H9 (cell line): ENCODE measurements around the gene ELFN1. TPM values are rescaled to one million over a fixed set of nuclear protein-coding genes. Genes with fewer than 3 reads are reported as not detected.
A peak's percentile ranks its signal among the peaks of the same experiment; 100 is the strongest.

Source experiments
- DNase-seq: peaks from one replicate; pipeline ENCODE4 v3.0.0-alpha.2; 2017
- H2AFZ ChIP-seq: one replicate; pipeline ENCODE4 v1.6.1; 2013; ENCODE audit warnings: mild to moderate bottlenecking, low read length, control low read depth, moderate library complexity
- H2AK5ac ChIP-seq: 2 replicates; pipeline ENCODE4 v1.6.1; 2013; ENCODE audit warnings: low read length, control low read depth, mixed read lengths; ENCODE audit not compliant: insufficient read length
- H2BK120ac ChIP-seq: one replicate; pipeline ENCODE4 v1.6.1; 2013; ENCODE audit warnings: low read depth, mild to moderate bottlenecking, low read length, control low read depth, inconsistent platforms; ENCODE audit not compliant: poor library complexity, severe bottlenecking
- H2BK12ac ChIP-seq: 2 replicates; pipeline ENCODE4 v1.6.1; 2013; ENCODE audit warnings: low read length, control low read depth, mixed read lengths, low read depth; ENCODE audit not compliant: insufficient read length
- H2BK15ac ChIP-seq: 2 replicates; pipeline ENCODE4 v1.6.1; 2013; ENCODE audit warnings: low read depth, low read length, control low read depth
- H2BK20ac ChIP-seq: one replicate; pipeline ENCODE4 v1.6.1; 2013; ENCODE audit warnings: low read depth, mild to moderate bottlenecking, low read length, control low read depth, inconsistent platforms; ENCODE audit not compliant: poor library complexity, severe bottlenecking
- H2BK5ac ChIP-seq: 2 replicates; pipeline ENCODE4 v1.6.1; 2013; ENCODE audit warnings: low read length, control low read depth, mixed read lengths; ENCODE audit not compliant: insufficient read length
- H3K14ac ChIP-seq: 2 replicates; pipeline ENCODE4 v1.6.1; 2013; ENCODE audit warnings: low read length, control low read depth; ENCODE audit not compliant: insufficient read depth
- H3K18ac ChIP-seq: 2 replicates; pipeline ENCODE4 v1.6.1; 2013; ENCODE audit warnings: low read depth, mild to moderate bottlenecking, mixed read lengths, low read length, control low read depth; ENCODE audit not compliant: insufficient read length
- H3K23ac ChIP-seq: 2 replicates; pipeline ENCODE4 v1.6.1; 2013; ENCODE audit warnings: low read length, control low read depth, mixed read lengths, low read depth; ENCODE audit not compliant: insufficient read length
- H3K23me2 ChIP-seq: 2 replicates; pipeline ENCODE4 v1.6.1; 2013; ENCODE audit warnings: low read depth, mild to moderate bottlenecking, mixed read lengths, low read length, control low read depth; ENCODE audit not compliant: insufficient read length, poor library complexity, severe bottlenecking
- H3K27ac ChIP-seq: 2 replicates; pipeline ENCODE4 v1.5.1; 2013; ENCODE audit warnings: low read length, control low read depth, mixed read lengths, low read depth; ENCODE audit not compliant: insufficient read length
- H3K27me3 ChIP-seq: 2 replicates; pipeline ENCODE4 v1.6.1; 2013; ENCODE audit warnings: low read length, control low read depth, inconsistent platforms; ENCODE audit not compliant: insufficient read depth
- H3K4ac ChIP-seq: 2 replicates; pipeline ENCODE4 v1.6.1; 2013; ENCODE audit warnings: low read depth, mild to moderate bottlenecking, control low read depth, inconsistent platforms, low read length, moderate library complexity
- H3K4me1 ChIP-seq: 2 replicates; pipeline ENCODE4 v1.6.1; 2013; ENCODE audit warnings: low read length, control low read depth, inconsistent platforms; ENCODE audit not compliant: insufficient read depth
- H3K4me2 ChIP-seq: 2 replicates; pipeline ENCODE4 v1.6.1; 2013; ENCODE audit warnings: low read length, control low read depth, mixed read lengths; ENCODE audit not compliant: insufficient read length, insufficient read depth
- H3K56ac ChIP-seq: 2 replicates; pipeline ENCODE4 v1.6.1; 2013; ENCODE audit warnings: low read depth, mild to moderate bottlenecking, mixed read lengths, low read length, control low read depth; ENCODE audit not compliant: insufficient read length
- H3K79me1 ChIP-seq: 2 replicates; pipeline ENCODE4 v1.6.1; 2013; ENCODE audit warnings: low read depth, mild to moderate bottlenecking, moderate library complexity, low read length, control low read depth, inconsistent platforms; ENCODE audit not compliant: insufficient read depth, poor library complexity, severe bottlenecking
- H3K79me2 ChIP-seq: 2 replicates; pipeline ENCODE4 v1.6.1; 2013; ENCODE audit warnings: low read length, control low read depth, inconsistent platforms; ENCODE audit not compliant: insufficient read depth
- H3K9ac ChIP-seq: 2 replicates; pipeline ENCODE4 v1.6.1; 2013; ENCODE audit warnings: low read length, control low read depth, mixed read lengths; ENCODE audit not compliant: insufficient read length; ENCODE audit errors: extremely low read depth
- H3K9me3 ChIP-seq: one replicate; pipeline ENCODE4 v1.6.1; 2013; ENCODE audit warnings: low read depth, low read length, inconsistent platforms; ENCODE audit not compliant: control insufficient read depth
- H3T11ph ChIP-seq: one replicate; pipeline ENCODE4 v1.6.1; 2013; ENCODE audit warnings: mild to moderate bottlenecking, low read length, control low read depth, inconsistent platforms
- H4K20me1 ChIP-seq: one replicate; pipeline ENCODE4 v1.6.1; 2013; ENCODE audit not compliant: control insufficient read depth, insufficient read length, insufficient read depth
- H4K5ac ChIP-seq: 2 replicates; pipeline ENCODE4 v1.6.1; 2013; ENCODE audit warnings: low read depth, mild to moderate bottlenecking, mixed read lengths, low read length, control low read depth; ENCODE audit not compliant: insufficient read length
- H4K8ac ChIP-seq: replicated peaks from 2 replicates; pipeline ENCODE4 v1.6.1; 2013; ENCODE audit warnings: low read length, control low read depth, mixed read lengths, low read depth; ENCODE audit not compliant: insufficient read length
- H4K91ac ChIP-seq: 2 replicates; pipeline ENCODE4 v1.6.1; 2013; ENCODE audit warnings: low read depth, mild to moderate bottlenecking, moderate library complexity, mixed read lengths, low read length, control low read depth; ENCODE audit not compliant: insufficient read length
- H3K27ac Mint-ChIP-seq, 3 experiments: 2 replicates in 2 of 3; 3 replicates in 1 of 3; pipeline ENCODE4 v1.8.0; 2020 to 2021; ENCODE audit warnings: mixed read lengths in 3 of 3, mild to moderate bottlenecking in 1 of 3, moderate library complexity in 1 of 3
- H3K27me3 Mint-ChIP-seq: 2 replicates; pipeline ENCODE4 v1.8.0; 2021; ENCODE audit warnings: low read depth, mild to moderate bottlenecking, moderate library complexity, mixed read lengths
- H3K36me3 Mint-ChIP-seq, 3 experiments: 2 replicates in 2 of 3; 3 replicates in 1 of 3; pipeline ENCODE4 v1.8.0; 2020 to 2021; ENCODE audit warnings: low read depth in 3 of 3, mixed read lengths in 3 of 3; ENCODE audit not compliant: insufficient read depth in 1 of 3
- H3K4me1 Mint-ChIP-seq, 2 experiments: 2 replicates each; pipeline ENCODE4 v1.8.0; 2020; ENCODE audit warnings: mixed read lengths in 2 of 2
- H3K4me3 Mint-ChIP-seq, 2 experiments: 2 replicates in 1 of 2; 3 replicates in 1 of 2; pipeline ENCODE4 v1.8.0; 2020 to 2021; ENCODE audit warnings: mild to moderate bottlenecking in 2 of 2, mixed read lengths in 2 of 2, moderate library complexity in 1 of 2
- H3K9me3 Mint-ChIP-seq, 2 experiments: 2 replicates in 1 of 2; 3 replicates in 1 of 2; pipeline ENCODE4 v1.8.0; 2020; ENCODE audit warnings: mild to moderate bottlenecking in 2 of 2, mixed read lengths in 2 of 2, moderate library complexity in 1 of 2
- WGBS: extraction: QIAGEN DNeasy Blood & Tissue Kit; methylation state at CpG from one replicate; pipeline ENCODE4 v1.1.7; 2013; ENCODE audit warnings: missing lambda C conversion rate, low lambda C conversion rate, mixed read lengths; ENCODE audit not compliant: insufficient read length; ENCODE audit errors: extremely low coverage; 5-methylcytosine and 5-hydroxymethylcytosine counted together
- total RNA-seq: library from RNA; stranded (reverse); gene quantifications from 2 replicates; pipeline ENCODE4 v1.2.1, GENCODE V29; 2021
- TF ChIP-seq, protein P1 (sequence below): fragments of 200-600 bp; sonication (generic); conservative IDR thresholded peaks from 3 replicates; pipeline ENCODE4 v1.8.0; 2021; ENCODE audit warnings: antibody characterized with exemption, mild to moderate bottlenecking

Gene ELFN1
- total RNA-seq, 1 experiment from 2014 or later = 3.7 TPM

DNA sequence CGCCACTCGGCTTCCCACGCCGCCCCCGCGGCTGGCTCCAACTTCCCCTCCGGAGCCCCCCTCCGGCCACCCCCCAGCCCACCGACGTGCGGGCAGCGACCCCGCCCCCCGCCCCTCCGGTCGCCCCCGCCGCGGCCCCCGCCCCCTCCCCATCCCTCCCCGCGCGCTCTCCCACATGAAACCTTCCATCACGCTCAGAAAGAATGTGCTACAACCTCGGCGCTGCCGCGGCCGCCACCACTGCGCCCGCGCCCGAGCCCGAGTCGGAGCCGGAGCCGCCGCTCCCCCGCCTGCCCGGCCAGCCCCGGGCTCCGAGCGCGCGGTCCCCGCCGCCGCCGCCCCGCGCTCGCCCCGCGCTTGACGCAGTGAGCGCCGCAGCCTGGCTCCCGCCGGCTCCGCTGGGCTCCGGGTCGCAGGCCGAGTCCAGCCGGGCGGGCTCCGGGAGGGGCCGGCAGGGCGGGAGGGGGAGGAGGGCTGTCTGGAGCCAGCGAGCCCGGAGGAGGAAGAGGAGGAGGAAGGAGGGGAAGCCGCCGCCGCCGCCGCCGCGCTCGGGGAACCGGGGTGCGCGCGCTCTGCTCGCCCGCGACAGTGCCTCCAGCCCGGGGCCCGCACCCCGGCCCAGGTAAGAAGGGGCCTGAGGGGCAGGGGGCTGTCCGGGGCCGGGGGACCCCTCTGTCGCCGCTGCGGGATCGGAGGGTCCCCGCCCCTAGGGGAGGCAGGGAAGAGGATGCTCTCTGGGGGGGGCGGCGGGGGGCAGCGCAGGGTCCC, 4.3 kb upstream of the ELFN1 start:
- Histone ChIP-seq H3T11ph (no peak overlapping the region), H3K4ac (no peak overlapping the region), H2BK12ac (no peak overlapping the region), H4K8ac (no peak overlapping the region), H2BK5ac (no peak overlapping the region), H3K56ac (no peak overlapping the region), H3K23ac (no peak overlapping the region), H3K79me1 (no peaks in the 10 kb centered on the region), H2BK15ac (no peak overlapping the region), H3K14ac (no peak overlapping the region), H3K79me2 (no peaks in the 10 kb centered on the region), H4K91ac (no peak overlapping the region), H3K4me1 (no peaks in the 10 kb centered on the region), H3K4me2 (no peak overlapping the region), H4K20me1 (no peaks in the 10 kb centered on the region), H3K27me3 (peaks cover 43% of the 10 kb centered on the region; the same call in 1 of the 2 replicates), H3K9ac (no peak overlapping the region), H2AK5ac (no peak overlapping the region), H4K5ac (no peak overlapping the region), H2BK20ac (no peak overlapping the region), H3K27ac (no peak overlapping the region), H3K9me3 (no peaks in the 10 kb centered on the region), H3K23me2 (peaks cover 20% of the 10 kb centered on the region), H2BK120ac (no peak overlapping the region), H2AFZ (no peak overlapping the region), H3K18ac (no peak overlapping the region)
- Mint-ChIP-seq H3K4me3 (no peak overlapping the region), H3K27ac (no peak overlapping the region), H3K9me3 (peaks cover 0 to 4% of the 10 kb centered on the region in 2 experiments; a peak in 1 of 5 replicates), H3K4me1 (peaks cover 6 to 21% of the 10 kb centered on the region in 2 experiments), H3K36me3 (no peaks in the 10 kb centered on the region), H3K27me3 (peaks cover 74% of the 10 kb centered on the region)
- no CpG with 5 or more reads among the region's 98 CpGs for WGBS
- DNase-seq = peak; percentile 38
- TF ChIP-seq, protein P1, sequence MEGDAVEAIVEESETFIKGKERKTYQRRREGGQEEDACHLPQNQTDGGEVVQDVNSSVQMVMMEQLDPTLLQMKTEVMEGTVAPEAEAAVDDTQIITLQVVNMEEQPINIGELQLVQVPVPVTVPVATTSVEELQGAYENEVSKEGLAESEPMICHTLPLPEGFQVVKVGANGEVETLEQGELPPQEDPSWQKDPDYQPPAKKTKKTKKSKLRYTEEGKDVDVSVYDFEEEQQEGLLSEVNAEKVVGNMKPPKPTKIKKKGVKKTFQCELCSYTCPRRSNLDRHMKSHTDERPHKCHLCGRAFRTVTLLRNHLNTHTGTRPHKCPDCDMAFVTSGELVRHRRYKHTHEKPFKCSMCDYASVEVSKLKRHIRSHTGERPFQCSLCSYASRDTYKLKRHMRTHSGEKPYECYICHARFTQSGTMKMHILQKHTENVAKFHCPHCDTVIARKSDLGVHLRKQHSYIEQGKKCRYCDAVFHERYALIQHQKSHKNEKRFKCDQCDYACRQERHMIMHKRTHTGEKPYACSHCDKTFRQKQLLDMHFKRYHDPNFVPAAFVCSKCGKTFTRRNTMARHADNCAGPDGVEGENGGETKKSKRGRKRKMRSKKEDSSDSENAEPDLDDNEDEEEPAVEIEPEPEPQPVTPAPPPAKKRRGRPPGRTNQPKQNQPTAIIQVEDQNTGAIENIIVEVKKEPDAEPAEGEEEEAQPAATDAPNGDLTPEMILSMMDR = no peak
